ENCODE measurements around the gene ZDHHC3.
"Not testable (repeated sequence)": the region's sequence is repeated elsewhere in the genome, so short reads cannot be mapped to it uniquely, and the experiment has no call there.

The ZDHHC3 gene

DNA sequence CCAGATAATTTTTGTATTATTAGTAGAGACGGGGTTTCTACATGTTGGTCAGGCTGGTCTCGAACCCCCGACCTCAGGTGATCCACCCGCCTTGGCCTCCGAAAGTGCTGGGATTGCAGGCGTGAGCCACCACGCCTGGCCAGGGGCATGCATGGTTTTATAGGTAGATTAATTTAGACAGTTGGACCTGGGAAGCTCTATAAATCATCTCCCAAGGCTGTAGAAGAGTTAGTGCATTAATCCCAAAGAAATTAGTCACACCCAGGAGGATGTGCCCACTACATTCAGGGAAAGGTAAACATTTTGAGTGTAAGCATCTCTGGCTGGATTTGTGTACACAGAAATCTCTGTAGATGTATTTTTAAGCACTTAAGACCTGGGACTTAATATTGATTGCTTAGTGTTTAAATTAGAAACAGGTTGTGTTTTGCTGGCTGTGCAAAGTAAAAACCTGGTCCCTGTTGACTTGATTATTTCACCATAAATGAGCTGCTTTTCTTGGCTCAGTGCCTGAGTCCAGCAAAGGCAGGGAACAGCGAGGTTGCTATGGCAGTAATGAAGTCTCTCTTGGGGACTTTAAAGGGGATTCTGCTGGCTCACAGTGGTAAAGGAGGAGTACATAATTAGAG, 19.3 kb upstream of the ZDHHC3 start:
- no peak for DNase-seq (ENCODE audit: low spot score)

DNA sequence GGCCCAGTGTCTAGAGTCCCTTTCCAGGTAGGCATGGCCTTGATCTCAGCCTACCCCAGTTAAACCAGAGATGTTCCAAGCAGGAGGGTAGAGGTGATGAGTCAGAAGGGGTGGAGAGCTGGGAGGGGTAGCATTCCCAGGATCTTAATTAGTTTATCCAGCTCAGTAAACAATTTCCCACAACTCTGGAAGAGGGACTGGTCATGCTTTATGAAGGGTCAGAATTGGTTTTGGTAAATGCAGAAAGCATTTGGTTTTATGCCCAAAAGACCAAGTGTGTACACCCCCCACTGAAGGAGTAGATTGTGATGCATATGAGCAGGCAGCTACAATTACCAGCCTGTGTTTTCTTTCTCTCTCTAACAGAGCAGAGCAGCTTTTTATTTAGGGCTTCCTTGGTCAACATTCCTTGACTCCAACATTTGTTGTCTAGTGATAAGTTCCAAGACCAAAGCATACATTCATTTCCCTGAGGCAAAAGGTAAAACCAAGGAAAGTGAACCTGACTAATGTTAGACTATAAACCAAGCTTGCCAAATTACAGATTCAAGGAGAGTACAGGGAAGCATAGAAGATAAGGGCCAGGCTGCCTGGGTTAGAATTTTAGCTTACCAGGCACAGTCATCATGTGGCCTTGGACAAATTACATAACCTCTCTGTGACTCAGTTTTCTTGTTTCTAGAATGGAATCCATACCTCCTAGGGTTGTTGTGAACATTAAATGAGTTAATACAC, 17.7 kb upstream of the ZDHHC3 start:
- DNase-seq (ENCODE audit: low spot score) = no peak

DNA sequence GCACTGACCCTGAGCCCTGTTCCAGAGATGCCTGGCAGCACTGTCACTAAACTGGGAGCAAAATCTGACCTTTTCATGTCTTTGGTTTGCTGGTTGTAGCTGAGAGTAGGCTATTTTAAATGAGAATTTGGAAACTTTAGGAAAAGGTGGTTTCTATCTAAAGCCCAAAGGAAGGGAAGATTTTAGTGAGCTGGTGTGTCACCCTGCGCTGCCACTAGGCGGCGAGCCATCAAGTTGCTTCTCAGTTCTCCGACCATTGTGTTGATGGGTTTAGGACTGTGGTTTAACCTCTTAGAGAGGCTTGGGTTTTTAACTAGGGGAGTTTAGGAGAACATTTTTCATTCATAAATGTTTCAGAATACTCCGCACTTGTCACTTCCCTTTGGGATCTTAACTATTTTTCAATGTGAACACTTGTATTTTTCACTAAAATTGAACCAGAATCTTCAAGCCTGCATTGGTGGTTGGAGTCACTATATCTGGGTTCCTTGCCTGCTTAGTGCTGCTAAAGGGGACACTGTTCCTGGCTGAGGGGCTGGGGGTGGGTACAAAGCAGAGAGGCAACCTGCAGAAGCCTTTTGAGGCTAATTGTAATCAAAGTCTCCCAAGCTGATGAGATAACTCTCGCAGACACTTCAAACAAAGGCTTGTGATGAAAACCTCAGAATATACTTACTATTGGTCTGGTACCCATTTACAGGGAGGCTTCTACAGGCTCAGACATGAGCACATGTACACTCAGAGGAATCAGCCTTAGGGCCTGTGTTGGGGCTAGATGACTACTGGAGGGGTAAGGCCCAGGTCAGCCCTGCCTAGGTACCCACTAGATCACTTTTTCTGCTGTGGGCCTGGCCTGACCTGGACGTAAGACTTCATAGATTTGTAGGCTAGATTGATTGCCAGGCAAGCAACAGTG, 16.8 kb upstream of the ZDHHC3 start:
- DNase-seq (ENCODE audit: low spot score) = peak; percentile 67

DNA sequence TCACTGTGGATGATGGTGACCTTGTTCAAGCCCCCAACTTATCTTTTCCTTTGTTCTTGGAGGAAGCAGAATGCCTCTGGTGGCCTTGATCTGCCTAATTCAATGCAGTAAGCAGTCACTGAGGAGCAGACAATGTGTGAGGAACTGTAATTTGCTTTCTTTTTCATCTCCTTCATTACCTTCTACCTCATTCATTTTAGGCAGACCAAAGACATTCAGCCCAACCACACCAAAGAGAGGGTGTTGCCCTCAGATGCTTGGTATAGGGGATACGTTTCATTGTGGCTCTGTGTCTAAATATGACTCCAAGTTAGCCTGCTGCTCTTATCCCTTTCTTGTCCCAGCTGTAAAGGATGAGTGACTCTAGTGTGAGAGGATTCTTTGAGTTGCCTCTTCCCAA, 15.4 kb upstream of the ZDHHC3 start:
- no peak for DNase-seq (ENCODE audit: low spot score)

DNA sequence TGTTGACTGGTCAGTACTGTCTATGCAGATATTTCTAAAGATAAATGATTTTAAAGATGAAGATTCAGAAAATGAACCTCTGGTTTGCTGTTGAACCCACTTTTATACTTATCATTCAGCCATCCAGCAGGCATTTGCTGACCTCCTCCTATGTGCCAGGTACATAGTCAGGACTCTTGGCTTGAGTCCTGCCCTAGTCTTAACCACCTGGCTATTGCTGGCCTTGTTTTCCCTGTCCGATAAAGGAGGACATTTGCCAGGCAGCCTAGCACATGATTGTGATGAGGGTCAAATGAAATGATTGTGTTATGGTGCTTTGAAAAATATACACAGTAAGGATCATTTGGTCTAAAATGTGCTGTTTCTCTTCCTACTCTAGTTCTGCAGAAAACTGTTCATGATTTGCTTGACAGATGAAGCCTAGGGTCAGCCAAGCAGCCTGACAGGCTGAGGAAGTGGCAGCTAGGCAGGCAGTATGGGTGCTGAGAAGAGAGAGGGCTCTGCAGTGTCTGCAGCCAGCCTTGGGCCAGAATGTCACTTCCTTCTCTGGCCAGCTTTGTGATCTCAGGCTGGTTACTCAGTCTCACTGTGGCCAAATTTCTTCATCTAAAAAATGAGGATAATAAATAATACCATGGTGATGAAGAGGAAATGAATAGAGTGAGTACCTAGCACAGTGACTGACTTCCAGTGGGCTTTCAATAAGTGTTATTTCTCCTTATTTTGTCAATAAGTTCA, 13.8 kb upstream of the ZDHHC3 start:
- no peak for DNase-seq (ENCODE audit: low spot score)

DNA sequence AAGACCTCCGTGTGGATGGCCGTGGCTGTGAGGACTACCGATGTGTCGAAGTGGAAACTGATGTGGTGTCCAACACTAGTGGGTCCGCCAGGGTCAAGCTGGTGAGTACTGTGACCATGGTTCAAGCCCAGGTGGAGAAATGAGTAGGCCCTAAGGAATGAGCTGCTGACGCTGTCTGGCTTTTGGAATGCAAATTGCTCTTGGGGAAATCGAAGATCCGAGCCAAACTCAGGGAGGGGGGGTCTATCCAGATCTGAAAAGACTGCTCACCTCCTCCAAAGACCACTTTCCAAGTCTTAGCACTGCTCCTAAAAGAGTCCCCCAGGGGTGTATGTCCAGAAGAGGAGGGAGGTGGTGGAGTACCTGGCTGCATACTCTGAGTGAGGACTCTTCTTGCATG, 13.2 kb upstream of the ZDHHC3 start:
- DNase-seq (ENCODE audit: low spot score) = no peak

DNA sequence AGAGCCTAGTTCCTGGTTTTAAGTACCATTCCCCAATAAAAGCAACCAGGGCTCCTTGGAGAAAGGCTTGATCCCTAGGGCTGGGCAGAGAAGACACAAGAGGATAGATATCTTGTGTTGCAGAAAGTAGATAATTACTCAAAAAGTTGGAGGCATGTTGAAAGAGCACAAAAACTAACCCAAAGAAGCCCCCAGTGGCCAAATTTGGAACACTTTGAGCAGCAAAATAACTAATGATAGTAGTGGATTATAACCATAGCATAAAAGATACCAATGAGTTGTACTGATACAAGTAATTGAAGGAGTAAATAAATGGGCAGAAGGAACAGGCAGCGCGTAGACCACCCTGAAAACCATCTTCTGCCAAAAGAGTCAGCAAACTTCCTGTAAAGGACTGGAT, 12.1 kb upstream of the ZDHHC3 start:
- no peak for DNase-seq (ENCODE audit: low spot score)

DNA sequence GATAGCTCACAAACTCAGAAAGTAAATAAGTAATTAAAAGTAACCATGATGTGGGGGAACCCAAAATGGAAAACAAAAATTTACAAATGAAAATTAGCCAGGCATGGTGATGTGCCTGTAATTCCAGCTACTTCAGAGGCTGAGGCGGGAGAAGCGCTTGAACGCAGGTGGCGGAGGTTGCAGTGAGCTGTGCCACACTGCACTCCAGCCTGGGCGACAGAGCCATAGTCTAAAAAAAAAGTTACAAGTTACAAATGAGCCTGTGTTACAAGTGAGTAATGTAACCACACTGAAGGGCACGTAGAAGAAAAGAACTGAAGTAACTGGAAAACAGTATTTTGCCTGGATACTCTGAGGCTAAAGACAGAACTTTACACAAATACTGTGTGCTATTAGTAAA, 11.4 kb upstream of the ZDHHC3 start:
- DNase-seq (ENCODE audit: low spot score) = no peak

DNA sequence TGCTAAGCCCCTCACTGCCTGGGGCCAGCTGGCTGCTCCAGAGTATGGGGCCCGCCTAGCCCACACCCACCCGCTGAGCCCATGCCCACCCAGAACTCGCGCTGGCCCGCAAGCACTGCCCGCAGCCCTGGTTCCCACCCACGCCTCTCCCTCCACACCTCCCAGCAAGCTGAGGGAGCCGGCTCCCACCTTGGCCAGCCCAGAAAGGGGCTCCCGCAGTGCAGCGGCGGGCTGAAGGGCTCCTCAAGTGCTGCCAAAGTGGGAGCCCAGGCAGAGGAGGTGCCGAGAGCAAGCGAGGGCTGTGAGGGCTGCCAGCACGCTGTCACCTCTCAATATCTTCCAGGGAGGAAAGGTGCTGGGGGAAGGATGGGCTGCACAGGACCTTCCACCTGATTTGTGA, 10.4 kb upstream of the ZDHHC3 start:
- not testable (repeated sequence) for DNase-seq (ENCODE audit: low spot score)

DNA sequence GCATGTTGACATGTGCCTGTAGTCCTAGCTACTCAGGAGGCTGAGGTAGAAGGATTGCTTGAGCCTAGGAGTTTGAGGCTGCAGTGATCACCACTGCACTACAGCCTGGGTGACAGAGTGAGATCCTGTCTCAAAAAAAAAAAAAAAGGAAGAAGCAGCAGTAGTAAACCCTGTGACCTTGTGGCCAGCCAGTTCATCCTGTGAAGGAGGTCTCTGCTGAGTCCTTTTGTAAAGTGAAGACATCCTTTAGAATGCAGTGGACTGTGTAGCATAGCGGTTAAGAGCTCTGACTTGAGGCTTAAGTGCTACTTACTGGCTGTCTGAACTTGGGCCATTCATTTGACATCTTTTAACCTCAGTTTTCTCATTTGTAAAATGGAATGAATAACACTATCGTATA, 8.4 kb upstream of the ZDHHC3 start:
- no peak for DNase-seq (ENCODE audit: low spot score)

DNA sequence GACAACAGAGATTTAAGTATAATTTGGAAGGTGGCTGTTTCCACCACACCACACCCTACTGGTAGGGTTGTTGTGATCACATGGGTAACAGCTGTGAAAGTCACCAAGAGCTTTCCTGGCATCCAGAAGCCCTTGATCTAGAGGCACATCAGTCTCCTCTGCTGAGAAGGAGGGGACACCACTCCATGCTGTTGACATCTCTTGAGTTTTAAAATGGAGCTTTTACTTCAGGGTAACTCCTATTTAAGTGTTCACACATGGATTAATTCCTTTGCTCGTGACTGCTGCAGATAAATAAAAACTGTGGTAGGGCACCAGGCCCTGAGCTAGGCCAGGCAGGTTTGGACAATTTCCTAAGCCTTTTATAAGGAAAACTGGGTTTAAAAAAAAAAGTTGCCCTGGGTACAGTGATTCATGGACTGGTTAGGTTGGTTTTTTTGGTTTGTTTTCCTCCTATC, 7.5 kb upstream of the ZDHHC3 start:
- no peak for DNase-seq (ENCODE audit: low spot score)

DNA sequence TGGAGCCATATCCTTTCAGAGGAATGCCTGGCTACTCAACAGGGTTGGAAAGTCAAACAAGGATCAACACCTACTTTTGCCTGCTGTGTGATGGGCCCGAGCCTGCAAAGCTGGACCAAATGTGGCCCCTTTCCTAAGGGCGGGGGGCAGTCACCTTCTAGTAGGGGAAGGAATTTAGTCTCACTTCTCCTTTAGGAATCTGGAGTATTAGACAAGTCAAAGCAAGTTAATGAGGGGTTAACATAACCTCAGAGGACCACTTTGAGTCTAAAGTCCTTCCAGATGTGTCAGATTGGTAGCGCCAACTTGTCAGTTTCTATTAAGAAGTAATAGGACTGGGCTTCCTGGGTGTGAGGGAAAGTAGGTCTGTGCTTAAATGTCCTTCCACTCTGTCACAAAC, 6.8 kb upstream of the ZDHHC3 start:
- DNase-seq (ENCODE audit: low spot score) = no peak

DNA sequence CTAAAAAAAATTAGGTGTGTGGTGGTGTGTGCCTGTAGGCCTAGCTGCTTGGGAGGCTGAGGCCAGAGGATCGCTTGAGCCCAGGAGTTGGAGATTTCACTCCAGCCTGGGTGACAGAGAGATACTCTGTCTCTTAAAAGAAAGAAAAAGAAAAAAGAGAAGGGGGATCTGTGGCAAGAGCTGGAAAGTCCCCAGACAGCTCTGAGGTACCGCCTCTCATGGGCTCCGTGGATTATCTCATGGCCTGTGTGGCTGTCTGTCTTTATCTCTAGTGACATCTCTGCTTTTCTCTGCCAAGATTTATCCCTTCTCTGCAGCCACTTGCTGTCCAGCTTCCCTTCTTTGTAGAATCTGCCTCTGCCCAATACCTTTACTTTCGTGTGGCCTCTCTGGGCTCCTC, 5.8 kb upstream of the ZDHHC3 start:
- DNase-seq (ENCODE audit: low spot score) = no peak

DNA sequence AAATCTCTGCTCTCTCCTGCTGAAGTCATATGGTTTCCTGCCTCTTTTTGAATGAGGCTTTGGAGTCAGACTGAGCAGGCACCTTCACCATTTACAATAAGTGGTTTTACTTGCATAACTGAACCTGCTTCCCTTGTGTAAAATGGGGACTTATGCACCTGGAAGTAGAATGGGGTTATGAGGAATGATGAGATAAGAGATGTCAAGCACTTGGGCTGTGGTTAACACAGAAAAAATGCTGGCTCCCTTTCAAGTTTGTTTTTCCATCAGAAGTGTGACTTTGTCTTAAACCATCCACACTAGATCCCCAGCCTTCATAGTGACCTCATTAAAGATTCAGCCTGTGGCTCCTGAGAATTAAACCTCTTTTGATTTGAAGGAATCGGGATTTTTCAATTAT, 5.2 kb upstream of the ZDHHC3 start:
- no peak for DNase-seq (ENCODE audit: low spot score)

DNA sequence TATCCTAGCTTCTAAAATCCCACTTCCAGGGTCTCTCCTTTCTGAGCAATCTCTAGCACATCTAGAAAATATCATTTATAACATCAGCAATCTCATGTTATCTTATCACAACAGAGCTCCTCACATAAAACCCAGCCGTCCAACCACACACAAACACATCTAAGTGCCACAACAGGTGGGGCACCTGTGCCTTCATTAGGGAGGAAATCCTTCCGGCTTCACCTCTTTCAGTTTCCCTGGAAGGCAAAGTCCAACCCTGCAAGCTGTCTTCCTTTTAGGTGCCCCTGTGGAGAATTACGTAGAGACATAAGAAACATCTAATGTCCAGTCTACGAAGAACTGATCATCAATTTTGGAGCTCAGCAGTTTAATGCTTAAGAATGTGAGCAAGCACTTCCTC, 1.6 kb downstream of the ZDHHC3 start:
- DNase-seq (ENCODE audit: low spot score) = no peak

DNA sequence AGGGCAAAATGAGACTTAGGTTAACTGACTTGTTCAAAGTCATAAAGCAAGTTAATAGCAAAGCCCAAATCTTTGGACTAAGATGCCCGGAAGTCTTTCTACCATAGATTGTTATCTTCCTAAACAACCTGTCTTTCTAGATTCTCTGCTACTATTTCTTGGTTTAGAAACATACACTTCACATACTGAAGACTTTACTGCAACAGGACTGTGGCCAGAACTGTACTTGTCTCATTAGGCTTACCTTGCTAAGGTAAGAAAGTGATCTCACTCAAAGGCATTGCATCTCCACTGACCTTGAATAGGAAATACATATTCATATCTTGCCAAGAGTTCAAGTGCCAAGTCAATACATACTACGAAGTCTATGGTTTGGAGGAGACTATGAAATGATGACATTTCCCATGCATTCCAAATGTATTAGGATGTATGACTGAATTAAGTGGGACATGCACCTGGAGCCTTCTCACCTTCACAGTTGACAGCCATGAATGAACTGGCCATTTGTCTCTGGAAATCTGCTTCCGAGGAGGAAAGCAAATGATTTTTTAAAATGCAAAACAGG, 5.0 kb downstream of the ZDHHC3 start:
- DNase-seq (ENCODE audit: low spot score) = no peak

DNA sequence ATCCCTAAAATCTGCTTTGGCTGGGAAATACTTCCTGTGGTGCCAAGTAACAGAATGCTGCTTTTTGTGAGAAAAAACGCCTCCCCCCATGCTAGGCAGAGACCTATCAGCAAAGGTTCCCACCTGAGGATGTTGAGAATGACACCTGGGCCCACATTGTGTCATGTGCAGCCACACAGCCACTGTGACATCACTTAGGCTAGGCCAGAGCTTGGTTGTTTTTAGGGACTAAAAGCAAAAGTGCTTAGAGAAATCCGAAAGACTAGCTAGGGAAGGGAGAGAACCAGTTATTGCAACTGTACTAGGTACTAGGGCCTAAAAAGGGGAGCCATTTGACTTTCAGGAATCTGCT, 6.2 kb downstream of the ZDHHC3 start:
- DNase-seq (ENCODE audit: low spot score) = no peak

DNA sequence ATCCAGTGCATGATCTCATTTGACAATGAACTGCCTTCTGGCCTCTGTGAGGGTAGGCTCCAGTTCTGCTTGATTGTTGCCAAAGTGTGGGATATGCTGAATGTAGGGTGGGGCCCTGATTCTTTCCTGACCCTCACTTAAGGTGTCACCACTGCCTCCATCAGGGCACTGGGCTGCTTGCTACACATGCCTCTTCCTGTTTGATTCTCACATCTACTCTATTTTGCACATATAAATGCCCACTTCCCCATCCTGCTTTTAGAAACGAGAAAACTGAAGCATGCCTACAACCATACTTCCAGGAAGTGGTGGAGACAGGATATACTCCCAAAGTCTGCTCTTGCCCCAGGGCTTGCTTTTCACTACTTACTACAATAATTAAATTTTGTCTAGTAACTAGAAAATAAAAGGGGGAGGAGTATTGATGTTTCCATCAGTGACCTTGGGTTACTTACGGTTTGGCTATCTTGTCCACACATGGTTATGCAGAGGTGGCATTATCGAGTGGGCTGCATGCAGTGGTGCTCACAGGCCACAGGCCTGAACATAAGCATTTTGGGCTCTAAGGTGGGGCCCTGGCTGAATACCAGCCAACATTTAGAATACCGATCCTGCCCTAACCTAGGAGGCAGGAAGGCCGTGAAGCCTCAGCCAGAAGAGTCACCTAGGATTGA, 6.7 kb downstream of the ZDHHC3 start:
- DNase-seq (ENCODE audit: low spot score) = no peak

DNA sequence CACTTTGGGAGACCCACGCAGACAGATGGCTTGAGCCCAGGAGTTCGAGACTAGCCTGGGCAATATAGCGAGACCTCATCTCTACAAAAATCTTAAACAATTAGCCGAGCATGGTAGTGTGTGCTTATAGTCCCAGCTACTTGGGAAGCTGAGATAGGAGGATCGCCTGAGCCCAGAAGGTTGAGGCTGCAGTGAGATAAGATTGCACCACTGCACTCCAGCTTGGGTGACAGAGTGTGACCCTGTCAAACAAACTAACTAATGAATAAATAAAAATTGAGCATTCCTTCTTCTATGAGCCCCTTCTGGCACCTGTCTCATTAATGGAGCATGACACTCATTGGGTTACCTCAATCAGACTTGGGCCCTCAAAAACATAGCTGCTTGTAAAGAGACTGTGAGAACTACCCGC, 7.5 kb downstream of the ZDHHC3 start:
- no peak for DNase-seq (ENCODE audit: low spot score)

DNA sequence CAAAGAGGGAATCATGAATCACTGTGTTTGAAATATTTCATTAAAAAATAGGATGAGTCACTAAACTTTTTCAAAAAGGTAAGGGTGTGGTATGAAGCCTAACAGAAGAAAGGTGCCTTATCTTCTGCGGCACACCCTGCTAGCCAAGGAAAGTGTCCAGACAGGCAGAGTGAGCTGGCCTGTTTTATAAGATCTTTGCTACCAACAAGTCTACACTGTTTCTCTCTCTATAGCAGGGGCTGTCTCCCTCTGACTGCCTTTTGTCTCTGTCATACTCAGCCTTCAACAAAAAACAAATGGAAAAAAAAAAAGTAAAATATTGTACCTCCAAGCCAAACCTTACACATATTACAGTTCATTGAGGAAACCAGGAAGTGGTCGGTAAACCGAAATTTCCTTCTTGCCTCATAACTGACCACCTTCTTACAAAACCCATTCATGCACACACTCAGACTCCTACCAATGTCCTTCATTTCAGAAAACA, 9.1 kb downstream of the ZDHHC3 start:
- no peak for DNase-seq (ENCODE audit: low spot score)

DNA sequence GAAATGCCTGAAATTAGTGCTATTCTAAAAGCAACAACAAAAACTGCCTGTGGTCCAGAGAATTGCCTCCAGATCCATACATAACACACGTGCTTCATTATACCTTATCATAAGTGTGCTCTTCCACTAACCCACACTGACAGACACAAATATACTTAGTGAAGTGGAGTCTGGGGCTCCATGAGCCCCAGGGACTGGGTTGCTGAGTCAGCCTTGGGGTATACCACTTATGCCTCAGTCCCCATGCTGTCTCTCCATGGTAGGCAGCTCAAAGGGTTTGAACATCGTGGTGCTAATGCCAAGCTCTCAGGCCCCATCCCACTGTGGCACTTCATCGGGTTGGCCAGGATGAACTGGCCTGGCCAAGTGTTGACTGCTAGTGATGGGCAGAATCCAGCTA, 10.8 kb downstream of the ZDHHC3 start:
- DNase-seq (ENCODE audit: low spot score) = no peak

Measured in COLO829 (cell line).